NK-92 (cell line): ENCODE data around the gene SOX15.
A peak's percentile ranks its signal among the peaks of the same experiment; 100 is the strongest.
"Not testable (repeated sequence)": the region's sequence is repeated elsewhere in the genome, so short reads cannot be mapped to it uniquely, and the experiment has no call there.

Source experiments
- DNase-seq: peaks from one replicate; lab custom pipeline; 2025; ENCODE audit not compliant: unreplicated experiment; lab: John Stamatoyannopoulos, UW

The SOX15 gene

GRCh38 chr17:7589891-7590691, at the start of gene SOX15:
Gene SOX15 (minus strand): TSS chr17:7590094. CDS start chr17:7589676, 418 bp downstream.
- no peak for DNase-seq

- no peak for DNase-seq
Measured at GRCh38 chr17:7636163-7636562, 46.3 kb upstream of the SOX15 start.

GRCh38 chr17:7634384-7634783, 44.5 kb upstream of the SOX15 start:
- no peak for DNase-seq

GRCh38 chr17:7633093-7633492, 43.2 kb upstream of the SOX15 start:
- DNase-seq: no peak

DNA sequence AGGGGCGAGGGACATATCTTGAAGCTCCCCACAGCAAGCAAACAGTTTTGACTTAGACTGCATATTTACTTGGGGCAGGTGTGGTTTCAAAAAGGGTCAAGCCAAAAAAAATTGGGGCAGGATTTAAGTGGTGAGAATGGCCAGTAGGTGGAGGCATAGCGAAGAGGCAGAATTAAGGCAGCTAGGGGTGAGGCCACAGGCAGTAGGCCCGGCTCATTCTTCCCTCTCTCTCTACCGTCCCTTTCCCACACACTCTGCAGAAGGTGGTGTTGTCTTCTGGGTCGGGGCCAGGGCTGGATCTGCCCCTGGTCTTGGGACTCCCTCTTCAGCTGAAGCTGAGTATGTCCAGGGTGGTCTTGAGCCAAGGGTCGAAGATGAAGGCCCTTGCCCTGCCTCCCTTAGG, 42.6 kb upstream of the SOX15 start:
- DNase-seq: no peak

GRCh38 chr17:7631398-7632380, 41.8 kb upstream of the SOX15 start:
- no peak for DNase-seq

DNA sequence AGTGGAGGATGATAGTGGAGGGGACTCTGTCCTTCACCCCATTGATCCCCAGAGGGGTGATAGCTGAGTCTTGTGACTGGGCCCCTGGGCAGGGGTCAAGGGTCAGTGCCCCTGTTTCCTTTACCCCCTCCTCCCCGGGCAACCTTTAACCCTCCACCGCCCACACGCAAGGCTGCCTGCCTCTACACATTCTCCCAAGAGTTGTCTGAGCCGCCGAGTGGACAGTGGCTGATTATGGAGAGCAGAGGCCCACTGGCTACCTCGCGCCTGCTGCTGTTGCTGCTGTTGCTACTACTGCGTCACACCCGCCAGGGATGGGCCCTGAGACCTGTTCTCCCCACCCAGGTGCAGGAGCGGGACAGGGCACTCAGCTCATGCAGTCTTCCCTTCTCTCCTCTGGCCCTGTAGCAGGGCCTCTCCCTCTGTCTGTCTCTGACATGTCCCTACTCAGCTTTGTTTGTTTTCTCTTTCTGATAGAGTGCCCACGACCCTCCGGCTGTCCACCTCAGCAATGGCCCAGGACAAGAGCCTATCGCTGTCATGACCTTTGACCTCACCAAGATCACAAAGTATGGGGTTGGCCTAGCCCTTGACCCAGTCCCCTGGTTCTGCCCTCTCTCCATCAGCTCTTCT, 40.2 kb upstream of the SOX15 start, which contains the start of gene SHBG:
Gene SHBG (plus strand): TSS at position 197 of the 633 bp plus-strand sequence. CDS start 38 bp downstream, at position 235.
- DNase-seq: no peak

- DNase-seq: peak; percentile 63
Measured at GRCh38 chr17:7627250-7628121, 37.6 kb upstream of the SOX15 start, which contains the start of gene SAT2. Gene SAT2 (minus strand): TSS chr17:7627821. CDS start chr17:7627635, 186 bp downstream.

DNA sequence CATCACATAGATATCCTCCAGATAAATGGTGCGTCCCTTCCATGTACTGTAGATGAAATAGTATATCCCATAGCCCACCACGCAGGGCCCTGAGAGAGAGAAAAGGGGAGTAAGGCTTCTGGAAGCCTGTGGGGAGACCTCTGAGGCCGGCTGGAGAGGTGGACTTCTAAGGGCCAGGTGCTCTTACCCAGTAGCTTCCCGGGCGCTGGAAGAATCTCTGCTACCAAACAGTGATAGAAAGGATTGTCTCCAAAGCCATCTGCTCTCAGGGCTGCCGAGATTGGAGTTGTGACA, 37.0 kb upstream of the SOX15 start:
- DNase-seq: no peak

- no peak for DNase-seq
Measured at GRCh38 chr17:7626307-7626706, 36.4 kb upstream of the SOX15 start.

DNA sequence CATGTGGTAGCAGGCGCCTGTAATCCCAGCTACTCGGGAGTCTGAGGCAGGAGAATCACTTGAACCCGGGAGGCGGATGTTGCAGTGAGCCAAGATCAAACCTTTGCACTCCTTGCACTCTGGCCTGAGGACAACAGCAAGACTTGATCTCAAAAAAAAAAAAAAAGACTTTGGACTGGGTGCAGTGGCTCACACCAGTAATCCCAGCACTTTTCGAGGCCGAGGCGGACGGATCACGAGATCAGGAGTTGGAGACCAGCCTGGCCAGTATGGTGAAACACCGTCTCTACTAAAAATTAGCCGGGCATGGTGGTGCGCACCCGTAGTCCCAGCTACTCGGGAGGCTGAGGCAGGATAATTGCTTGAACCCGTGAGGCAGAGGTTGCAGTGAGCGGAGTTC, 35.9 kb upstream of the SOX15 start:
- DNase-seq: not testable (repeated sequence)

- no peak for DNase-seq
Measured at GRCh38 chr17:7623661-7624060, 33.8 kb upstream of the SOX15 start.

DNA sequence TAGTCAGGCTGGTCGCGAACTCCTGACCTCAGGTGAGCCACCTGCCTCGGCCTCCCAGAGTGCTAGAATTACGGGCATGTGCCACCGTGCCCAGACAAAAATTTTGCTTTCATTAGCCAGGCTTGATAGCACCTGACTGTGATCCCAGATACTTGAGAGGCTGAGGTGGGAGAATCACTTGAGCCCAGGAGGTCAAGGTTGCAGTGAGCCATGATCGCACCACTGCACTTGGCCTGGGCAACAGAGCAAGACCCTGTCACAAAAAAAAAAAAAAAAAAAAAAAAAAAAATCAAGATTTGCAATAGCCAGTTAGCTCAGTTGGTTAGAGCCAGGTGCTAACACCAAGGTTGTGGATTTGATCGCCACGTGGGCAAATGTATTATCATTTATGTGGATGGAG, 30.9 kb upstream of the SOX15 start:
- DNase-seq: no peak

DNA sequence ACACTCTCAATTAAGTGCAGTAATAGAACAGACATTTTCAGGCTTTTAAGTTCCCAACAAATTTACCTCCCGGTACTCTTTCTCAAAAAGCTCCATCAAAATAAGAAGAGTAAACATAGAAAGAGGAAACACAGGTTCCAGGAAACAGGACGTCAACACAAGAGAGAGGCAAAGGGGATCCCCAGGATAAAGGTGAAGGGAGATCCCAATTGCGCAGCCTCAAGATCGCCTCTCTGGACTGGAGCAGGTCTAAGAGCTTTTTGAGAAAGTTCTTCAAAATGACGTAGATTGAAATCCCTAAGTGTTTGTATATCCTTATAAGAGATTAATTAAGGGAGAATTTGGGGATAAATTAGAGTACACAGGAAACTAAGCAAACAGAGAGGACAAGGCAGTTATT, 28.7 kb upstream of the SOX15 start:
- no peak for DNase-seq

DNA sequence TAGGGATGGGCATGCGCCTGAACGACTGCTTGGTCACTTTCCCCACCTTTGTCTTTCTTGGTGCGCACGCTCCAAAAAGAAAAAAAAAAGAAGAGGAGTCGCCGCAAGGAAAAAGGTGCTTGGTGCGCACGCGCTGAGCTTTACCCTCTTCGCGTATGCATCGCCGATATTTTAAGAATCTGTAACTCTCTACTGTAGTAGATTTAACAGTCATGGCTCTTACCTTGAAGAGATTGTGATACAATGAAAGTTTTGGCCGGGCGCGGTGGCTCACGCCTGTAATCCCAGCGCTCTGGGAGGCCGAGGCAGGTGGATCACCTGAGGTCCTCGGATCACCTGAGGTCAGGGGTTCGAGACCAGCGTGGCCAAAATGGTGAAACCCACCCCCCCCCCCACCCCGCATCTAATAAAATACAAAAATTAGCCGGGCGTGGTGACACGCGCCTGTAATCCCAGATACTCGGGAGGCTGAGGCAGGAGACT, 25.4 kb upstream of the SOX15 start:
- DNase-seq: no peak

DNA sequence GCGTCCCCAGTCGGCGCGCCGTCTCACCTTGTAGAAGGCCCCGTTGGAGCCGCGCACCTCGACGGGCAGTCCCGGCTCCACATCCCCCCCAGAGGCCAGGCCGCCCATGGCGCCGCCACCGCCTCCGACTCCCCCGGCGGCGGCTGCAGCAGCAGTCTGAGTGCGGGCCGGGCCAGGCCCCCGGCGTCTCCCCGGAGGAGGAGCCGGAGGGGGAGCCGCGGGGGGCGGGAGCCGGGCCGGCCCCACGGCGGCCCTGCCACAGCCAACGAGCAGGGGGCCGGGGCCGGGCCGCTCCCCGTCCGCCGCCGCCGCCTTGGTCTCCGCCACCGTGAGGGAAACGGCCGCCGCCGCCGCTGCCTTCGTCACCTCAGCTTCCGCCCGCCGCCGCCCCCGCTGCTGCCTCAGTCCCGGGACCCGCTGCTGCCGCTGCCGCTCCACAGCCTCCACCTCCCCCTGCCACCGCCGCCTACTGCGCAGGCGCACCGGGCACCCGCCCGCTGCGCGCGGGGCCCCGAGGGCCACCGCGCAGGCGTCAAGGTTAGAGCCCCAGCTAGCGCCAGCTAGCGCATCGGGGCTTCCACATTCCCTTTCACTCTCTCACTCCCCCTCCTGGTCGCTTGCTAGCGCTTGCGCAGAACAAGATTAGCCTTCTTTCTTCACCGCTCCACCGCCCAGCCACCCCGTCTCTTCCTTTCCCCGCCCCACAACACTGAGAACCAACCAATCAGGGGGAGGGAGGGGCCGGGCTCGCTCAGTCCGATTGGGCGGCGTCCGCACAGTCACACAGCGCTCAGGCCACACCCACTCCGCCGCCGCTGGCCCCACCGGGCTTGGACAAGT, 24.8 kb upstream of the SOX15 start, which contains the start of gene FXR2:
Gene FXR2 (minus strand): TSS at position 473 of the 840 bp plus-strand sequence. CDS start 365 bp downstream, at position 108.
- DNase-seq: peak; percentile 95

- no peak for DNase-seq
Measured at GRCh38 chr17:7613769-7614424, 24.0 kb upstream of the SOX15 start.

- DNase-seq: no peak
Measured at GRCh38 chr17:7612294-7612640, 22.4 kb upstream of the SOX15 start.
